Measurements from ENCODE around the gene IRAK1.

IRAK1 gene

GRCh38 chrX:154021131-154021611 lies 1.5 kb upstream of the IRAK1 start:
- intact Hi-C loops (cut with micrococcal nuclease), result no loop called here
- H3K27ac Mint-ChIP-seq, result peak overlapping the region; percentile 98
- peak overlapping the region; percentile 97 for H3K4me3 Mint-ChIP-seq
- no peaks in the 10 kb centered on the region for H3K27me3 Mint-ChIP-seq
- H3K36me3 Mint-ChIP-seq (ENCODE audit: low read depth), result peaks cover 46% of the 10 kb centered on the region
- no peaks in the 10 kb centered on the region for H3K9me3 Mint-ChIP-seq
- H3K4me1 Mint-ChIP-seq (ENCODE audit: low read depth), result peaks cover 36% of the 10 kb centered on the region

- H3K27ac Mint-ChIP-seq, result peak overlapping the region; percentile 98
- H3K27me3 Mint-ChIP-seq, result no peaks in the 10 kb centered on the region
- peaks cover 42% of the 10 kb centered on the region for H3K4me1 Mint-ChIP-seq (ENCODE audit: low read depth)
- H3K4me3 Mint-ChIP-seq, result peak overlapping the region; percentile 97
- intact Hi-C loops (cut with micrococcal nuclease), result no loop called here
- no peaks in the 10 kb centered on the region for H3K9me3 Mint-ChIP-seq
- H3K36me3 Mint-ChIP-seq (ENCODE audit: low read depth), result peaks cover 51% of the 10 kb centered on the region
Observed at GRCh38 chrX:154020536-154021115, 924 bp upstream of the IRAK1 start.

- H3K36me3 Mint-ChIP-seq (ENCODE audit: low read depth), result peaks cover 66% of the 10 kb centered on the region
- intact Hi-C loops (cut with micrococcal nuclease), result no loop called here
- H3K9me3 Mint-ChIP-seq, result no peaks in the 10 kb centered on the region
- peak overlapping the region; percentile 87 for H3K27ac Mint-ChIP-seq
- H3K4me3 Mint-ChIP-seq, result peak overlapping the region; percentile 84
- H3K27me3 Mint-ChIP-seq, result no peaks in the 10 kb centered on the region
- H3K4me1 Mint-ChIP-seq (ENCODE audit: low read depth), result peaks cover 50% of the 10 kb centered on the region
Observed at GRCh38 chrX:154019061-154019621, 561 bp downstream of the IRAK1 start.

GRCh38 chrX:154018518-154019060 lies 1.1 kb downstream of the IRAK1 start:
- H3K36me3 Mint-ChIP-seq (ENCODE audit: low read depth), result peaks cover 70% of the 10 kb centered on the region
- peaks cover 50% of the 10 kb centered on the region for H3K4me1 Mint-ChIP-seq (ENCODE audit: low read depth)
- intact Hi-C loops (cut with micrococcal nuclease), result no loop called here
- H3K4me3 Mint-ChIP-seq, result peak overlapping the region; percentile 84
- H3K27ac Mint-ChIP-seq, result peak overlapping the region; percentile 87
- H3K27me3 Mint-ChIP-seq, result no peaks in the 10 kb centered on the region
- no peaks in the 10 kb centered on the region for H3K9me3 Mint-ChIP-seq

GRCh38 chrX:154017766-154018517 lies 1.8 kb downstream of the IRAK1 start:
- Mint-ChIP-seq H3K4me1 (ENCODE audit: low read depth) (peaks cover 43% of the 10 kb centered on the region), H3K27ac (no peak overlapping the region), H3K4me3 (peak overlapping the region; percentile 84), H3K36me3 (ENCODE audit: low read depth) (peaks cover 71% of the 10 kb centered on the region), H3K9me3 (no peaks in the 10 kb centered on the region), H3K27me3 (no peaks in the 10 kb centered on the region)
- intact Hi-C loops (cut with micrococcal nuclease), result no loop called here

GRCh38 chrX:154016366-154017076 lies 3.2 kb downstream of the IRAK1 start:
- Mint-ChIP-seq H3K4me3 (no peak overlapping the region), H3K4me1 (ENCODE audit: low read depth) (peaks cover 45% of the 10 kb centered on the region), H3K27me3 (no peaks in the 10 kb centered on the region), H3K36me3 (ENCODE audit: low read depth) (peaks cover 82% of the 10 kb centered on the region), H3K9me3 (no peaks in the 10 kb centered on the region), H3K27ac (no peak overlapping the region)
- intact Hi-C loops (cut with micrococcal nuclease), result no loop called here

GRCh38 chrX:154015581-154016264 lies 4.0 kb downstream of the IRAK1 start:
- no peaks in the 10 kb centered on the region for H3K9me3 Mint-ChIP-seq

GRCh38 chrX:154014429-154015380 lies 5.0 kb downstream of the IRAK1 start:
- Mint-ChIP-seq H3K36me3 (ENCODE audit: low read depth) (peaks cover 87% of the 10 kb centered on the region), H3K9me3 (no peaks in the 10 kb centered on the region), H3K27ac (peak overlapping the region; percentile 65), H3K4me1 (ENCODE audit: low read depth) (peaks cover 43% of the 10 kb centered on the region), H3K27me3 (no peaks in the 10 kb centered on the region), H3K4me3 (no peak overlapping the region)
- intact Hi-C loops (cut with micrococcal nuclease), result loop anchor here (5.0 kb wide), 2 partner anchors 38 to 42 kb away; partner anchors contain the start of genes HCFC1 and TMEM187

More at GRCh38 chrX:154015581-154016264, 4.0 kb downstream of the IRAK1 start:
- intact Hi-C loops (cut with micrococcal nuclease), result no loop called here
- peak overlapping the region; percentile 65 for H3K27ac Mint-ChIP-seq
- H3K4me1 Mint-ChIP-seq (ENCODE audit: low read depth), result peaks cover 45% of the 10 kb centered on the region
- peaks cover 90% of the 10 kb centered on the region for H3K36me3 Mint-ChIP-seq (ENCODE audit: low read depth)
- H3K4me3 Mint-ChIP-seq, result no peak overlapping the region
- H3K27me3 Mint-ChIP-seq, result no peaks in the 10 kb centered on the region

- intact Hi-C loops (cut with micrococcal nuclease), result loop anchor here (5.0 kb wide), 2 partner anchors 39 to 41 kb away; partner anchors contain the start of genes HCFC1 and TMEM187
- Mint-ChIP-seq H3K36me3 (ENCODE audit: low read depth) (peaks cover 89% of the 10 kb centered on the region), H3K27me3 (no peaks in the 10 kb centered on the region), H3K4me1 (ENCODE audit: low read depth) (peaks cover 41% of the 10 kb centered on the region), H3K27ac (no peak overlapping the region), H3K9me3 (no peaks in the 10 kb centered on the region), H3K4me3 (no peak overlapping the region)
Observed at GRCh38 chrX:154013614-154014360, 5.9 kb downstream of the IRAK1 start.

GRCh38 chrX:154013001-154013421 lies 6.7 kb downstream of the IRAK1 start:
- intact Hi-C loops (cut with micrococcal nuclease), result loop anchor here (5.0 kb wide), 2 partner anchors 39 to 41 kb away; partner anchors contain the start of genes HCFC1 and TMEM187
- H3K27ac Mint-ChIP-seq, result no peak overlapping the region
- H3K36me3 Mint-ChIP-seq (ENCODE audit: low read depth), result peaks cover 88% of the 10 kb centered on the region
- peaks cover 41% of the 10 kb centered on the region for H3K4me1 Mint-ChIP-seq (ENCODE audit: low read depth)
- no peaks in the 10 kb centered on the region for H3K9me3 Mint-ChIP-seq
- H3K27me3 Mint-ChIP-seq, result no peaks in the 10 kb centered on the region
- no peak overlapping the region for H3K4me3 Mint-ChIP-seq

- no peak overlapping the region for H3K4me3 Mint-ChIP-seq
- intact Hi-C loops (cut with micrococcal nuclease), result loop anchor here (5.0 kb wide), 2 partner anchors 40 kb away; partner anchors contain the start of genes HCFC1 and TMEM187
- H3K27ac Mint-ChIP-seq, result no peak overlapping the region
- H3K36me3 Mint-ChIP-seq (ENCODE audit: low read depth), result peaks cover 82% of the 10 kb centered on the region
- H3K4me1 Mint-ChIP-seq (ENCODE audit: low read depth), result peaks cover 44% of the 10 kb centered on the region
- H3K9me3 Mint-ChIP-seq, result no peaks in the 10 kb centered on the region
- H3K27me3 Mint-ChIP-seq, result no peaks in the 10 kb centered on the region
Observed at GRCh38 chrX:154012336-154012991, 7.2 kb downstream of the IRAK1 start.

Data from dendritic cell treated with granulocyte-macrophage colony-stimulating factor and Interleukin-4, amounts not matched to agents 40 ng/mL and 50 ng/mL, for 4 days (primary cell).